Measurements from ENCODE around the gene ELL3.
"Not testable (repeated sequence)": the region's sequence is repeated elsewhere in the genome, so short reads cannot be mapped to it uniquely, and the experiment has no call there.

ELL3 gene

GRCh38 chr15:43791993-43792760 is 15.4 kb upstream of the ELL3 start, which contains the start of gene SERF2:
Gene SERF2, plus strand, starts transcription at chr15:43792320. Its CDS starts 57 bp downstream, at chr15:43792377.
- DNase-seq (ENCODE audit: low read depth in 3 of 3) = peak; percentile 100

- DNase-seq (ENCODE audit: low read depth in 3 of 3) = no peak
Measured at GRCh38 chr15:43789409-43789808, 12.6 kb upstream of the ELL3 start.

GRCh38 chr15:43779016-43779415 is 2.2 kb upstream of the ELL3 start:
- no peak for DNase-seq (ENCODE audit: low read depth in 3 of 3)

- DNase-seq (ENCODE audit: low read depth in 3 of 3) = peak; percentile 74 to 87 (median 83)
Measured at GRCh38 chr15:43777267-43777914, 625 bp upstream of the ELL3 start.

DNA sequence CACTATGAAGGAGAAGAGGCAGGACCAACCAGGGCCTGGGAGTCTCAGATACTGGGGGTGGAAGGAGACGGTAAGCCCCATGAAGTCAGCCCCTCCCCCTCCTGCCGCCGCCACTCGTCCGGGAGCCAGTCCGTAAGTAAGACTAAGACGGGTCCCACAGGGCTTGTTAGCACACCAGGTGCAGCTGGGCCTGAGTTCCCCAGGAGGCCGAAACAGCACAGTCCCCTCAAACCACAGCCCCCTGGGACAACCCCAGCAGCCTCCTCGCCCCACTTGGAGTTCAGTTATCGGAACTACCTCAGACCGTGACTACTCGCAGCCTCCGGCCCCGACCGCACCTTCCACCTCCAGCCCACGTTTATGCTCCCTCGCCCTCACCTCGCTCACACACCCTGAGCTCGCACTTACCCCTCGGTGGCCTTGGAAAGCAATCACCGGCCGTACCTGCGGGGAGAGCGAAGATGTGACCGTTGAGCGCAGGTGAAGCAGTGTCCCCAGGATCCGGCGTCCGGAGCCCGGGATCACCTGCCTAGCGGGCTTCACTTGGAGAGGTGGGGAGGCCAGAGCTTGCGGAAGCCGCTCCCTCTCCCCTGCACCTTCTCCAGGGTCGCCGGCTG is 557 bp downstream of the ELL3 start:
- no peak for DNase-seq (ENCODE audit: low read depth in 3 of 3)

- no peak for DNase-seq (ENCODE audit: low read depth in 3 of 3)
Measured at GRCh38 chr15:43775411-43775965, 1.3 kb downstream of the ELL3 start.

- no peak for DNase-seq (ENCODE audit: low read depth in 3 of 3)
Measured at GRCh38 chr15:43774062-43774461, 2.7 kb downstream of the ELL3 start.

DNA sequence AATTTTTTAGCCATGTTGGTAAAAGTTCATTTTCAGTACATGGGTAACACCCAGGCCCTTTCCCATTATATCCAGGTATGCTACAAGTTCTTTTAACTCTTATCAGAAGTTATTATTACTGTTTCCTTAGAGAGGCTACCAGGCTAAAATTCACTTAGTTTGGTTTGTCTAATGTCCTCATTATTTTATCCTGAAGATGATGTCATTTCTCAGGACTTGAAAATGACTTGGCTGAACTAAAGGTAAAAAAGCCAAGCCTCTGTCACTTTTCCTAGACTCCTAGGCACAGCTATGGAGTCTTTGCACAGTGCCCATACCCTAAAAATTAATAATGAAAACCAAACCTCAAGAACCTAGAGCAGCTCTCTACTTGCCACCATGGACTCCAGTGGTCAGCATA is 4.1 kb downstream of the ELL3 start:
- DNase-seq (ENCODE audit: low read depth in 3 of 3) = no peak

DNA sequence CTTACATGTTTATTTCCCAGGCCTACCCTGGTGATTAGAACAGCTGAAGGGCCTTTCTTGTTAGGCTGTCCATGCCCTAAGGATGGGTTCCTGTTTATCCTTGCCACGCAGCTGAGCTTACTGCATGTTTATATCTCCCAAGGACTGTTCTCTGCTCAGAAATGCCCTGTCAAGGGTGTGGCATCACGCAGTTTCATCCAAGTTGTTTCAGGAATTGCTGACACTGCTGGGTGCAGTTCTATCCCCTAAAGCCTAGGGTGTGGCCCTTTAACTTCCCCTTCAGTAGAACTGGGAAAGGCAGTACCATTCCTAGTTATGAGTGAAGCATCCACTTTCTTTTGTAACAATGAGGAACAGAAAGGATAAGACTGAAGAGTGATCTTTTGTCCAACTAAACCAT is 5.0 kb downstream of the ELL3 start:
- DNase-seq (ENCODE audit: low read depth in 3 of 3) = no peak

DNA sequence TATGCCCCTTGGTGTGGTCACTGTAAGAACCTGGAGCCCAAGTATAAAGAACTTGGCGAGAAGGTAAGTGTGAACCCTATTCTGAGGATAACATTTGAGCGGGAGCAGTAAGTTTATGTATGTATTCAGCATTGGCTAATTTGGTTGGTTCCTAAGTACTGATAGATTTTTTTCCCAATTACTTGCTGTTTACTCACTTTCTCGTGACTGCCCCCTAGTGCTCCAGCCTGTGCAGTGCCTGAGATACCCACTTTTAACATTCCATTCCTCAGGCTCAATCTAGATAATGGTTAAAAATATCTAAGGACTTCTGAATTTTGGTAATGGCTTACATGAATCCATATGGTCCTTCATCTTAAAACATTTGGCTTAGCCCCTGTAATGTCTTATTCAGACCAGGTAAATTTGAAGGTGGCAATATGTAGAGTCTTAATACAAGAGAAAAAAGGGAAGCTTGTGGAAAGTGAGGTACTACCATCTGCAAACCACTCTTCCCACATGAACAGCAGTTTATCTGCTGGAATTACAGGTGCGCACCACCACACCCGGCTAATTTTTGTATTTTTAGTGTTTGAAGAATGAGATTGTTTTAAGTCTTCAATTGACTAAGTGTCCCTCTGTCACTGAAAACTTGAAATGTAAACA is 7.1 kb downstream of the ELL3 start:
- DNase-seq (ENCODE audit: low read depth in 3 of 3) = peak in 1 of 3 donors; percentile 50

DNA sequence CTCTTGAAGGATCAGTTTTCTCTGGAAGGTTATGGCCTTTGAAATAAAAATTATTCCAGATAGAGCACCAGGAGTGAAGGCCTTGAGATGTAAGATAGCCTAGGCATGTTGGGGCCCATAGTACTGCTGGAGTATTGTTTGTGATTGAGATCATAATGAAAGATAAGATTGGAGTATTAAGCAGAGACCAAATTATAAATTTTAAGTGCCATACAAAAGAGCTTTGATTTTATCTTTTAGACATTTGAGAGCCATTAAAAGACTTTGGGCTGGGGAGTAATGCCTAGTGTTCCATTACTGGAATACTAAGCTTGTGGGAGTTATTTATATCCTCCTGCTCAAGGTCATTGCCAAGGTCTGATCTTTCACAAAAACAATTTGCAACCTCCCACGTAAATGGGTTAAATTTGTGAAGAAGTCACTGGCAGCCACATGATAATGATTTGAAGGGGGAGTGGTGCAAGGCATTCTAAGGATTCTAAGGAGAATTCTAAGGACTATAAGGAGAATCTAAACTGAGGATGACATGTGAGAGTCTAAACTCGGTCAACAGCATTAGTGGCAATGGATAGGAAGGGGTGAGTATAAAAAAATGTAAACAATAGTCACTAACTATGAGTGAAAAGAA is 12.8 kb downstream of the ELL3 start:
- no peak for DNase-seq (ENCODE audit: low read depth in 3 of 3)

- DNase-seq (ENCODE audit: low read depth in 3 of 3) = no peak
Measured at GRCh38 chr15:43762824-43763223, 13.9 kb downstream of the ELL3 start.

GRCh38 chr15:43751885-43752284 is 24.9 kb downstream of the ELL3 start:
- DNase-seq (ENCODE audit: low read depth in 3 of 3) = no peak

DNA sequence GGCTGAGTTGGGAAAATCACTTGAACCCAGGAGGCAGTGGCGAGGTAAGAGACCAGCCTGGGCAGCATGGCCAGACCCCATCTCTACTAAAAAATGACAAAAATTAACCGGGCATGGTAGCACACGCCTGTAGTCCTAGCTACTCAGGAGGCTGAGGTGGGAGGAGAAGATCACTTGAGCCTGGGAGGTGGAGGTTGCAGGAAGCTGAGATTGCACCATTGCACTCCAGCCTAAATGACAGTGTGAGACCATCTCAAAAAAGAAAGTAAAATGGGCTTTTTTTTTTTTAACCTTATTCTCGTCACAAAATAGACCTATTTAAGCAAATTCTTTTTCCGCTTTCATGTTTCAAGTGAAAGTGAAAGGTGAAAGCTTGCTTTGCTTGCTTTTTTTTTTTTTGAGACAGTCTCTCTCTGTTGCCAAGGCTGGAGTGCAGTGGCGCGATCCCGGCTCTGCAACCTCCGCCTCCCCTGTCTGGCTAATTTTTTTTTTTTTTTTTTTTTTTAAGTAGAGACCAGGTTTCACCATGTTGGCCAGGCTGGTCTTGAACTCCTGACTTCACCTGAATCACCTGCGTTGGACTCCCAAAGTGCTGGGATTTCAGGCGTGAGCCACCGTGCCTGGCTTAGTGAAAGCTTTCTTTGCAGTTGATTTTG is 26.9 kb downstream of the ELL3 start:
- peak in 1 of 3 donors; percentile 23 for DNase-seq (ENCODE audit: low read depth in 3 of 3)

DNA sequence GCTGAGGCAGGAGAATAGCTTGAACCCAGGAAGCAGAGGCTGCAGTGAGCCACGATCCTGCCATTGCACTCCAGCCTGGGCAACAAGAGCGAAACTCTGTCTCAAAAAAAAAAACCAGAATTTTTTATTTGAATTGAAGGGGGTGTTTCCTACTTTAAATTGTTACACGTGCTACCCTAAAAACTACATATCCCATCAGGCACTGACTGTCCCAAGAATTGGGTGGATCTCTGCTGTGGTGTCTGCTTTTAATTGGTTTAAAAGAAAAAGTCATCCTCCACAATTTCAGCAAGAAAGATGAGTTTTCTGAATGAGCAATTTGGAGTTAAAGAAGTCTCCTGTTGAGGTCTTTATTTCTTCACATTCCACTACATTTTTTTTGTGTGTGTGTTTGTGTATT is 28.4 kb downstream of the ELL3 start:
- DNase-seq (ENCODE audit: low read depth in 3 of 3) = no peak

- peak in 1 of 3 donors; percentile 7 for DNase-seq (ENCODE audit: low read depth in 3 of 3)
Measured at GRCh38 chr15:43746903-43747309, 29.9 kb downstream of the ELL3 start.

- peak; percentile 75 to 84 (median 80) for DNase-seq (ENCODE audit: low read depth in 3 of 3)
Measured at GRCh38 chr15:43746245-43746902, 30.4 kb downstream of the ELL3 start, which contains the start of gene PDIA3. Gene PDIA3, plus strand, starts transcription at chr15:43746438. Its CDS starts 102 bp downstream, at chr15:43746540.

DNA sequence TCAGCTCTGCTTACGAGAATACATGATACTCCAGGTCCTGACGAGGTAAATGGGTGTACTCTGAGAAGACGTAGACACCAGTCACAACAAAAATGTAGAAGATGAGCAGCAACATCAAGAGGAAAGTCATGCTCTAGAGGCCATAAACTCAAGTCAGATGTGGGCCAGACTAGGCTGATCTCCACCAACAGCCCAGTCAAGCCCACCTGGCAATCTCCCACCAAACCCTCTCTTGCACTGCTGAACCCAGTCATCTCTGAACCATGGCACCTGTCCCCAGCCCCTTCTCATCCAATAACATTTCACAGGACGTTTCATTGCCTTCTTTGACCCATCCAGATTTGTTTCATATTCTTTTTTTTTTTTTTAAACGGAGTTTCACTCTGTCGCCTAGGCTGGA is 41.4 kb downstream of the ELL3 start:
- DNase-seq (ENCODE audit: low read depth in 3 of 3) = no peak

DNA sequence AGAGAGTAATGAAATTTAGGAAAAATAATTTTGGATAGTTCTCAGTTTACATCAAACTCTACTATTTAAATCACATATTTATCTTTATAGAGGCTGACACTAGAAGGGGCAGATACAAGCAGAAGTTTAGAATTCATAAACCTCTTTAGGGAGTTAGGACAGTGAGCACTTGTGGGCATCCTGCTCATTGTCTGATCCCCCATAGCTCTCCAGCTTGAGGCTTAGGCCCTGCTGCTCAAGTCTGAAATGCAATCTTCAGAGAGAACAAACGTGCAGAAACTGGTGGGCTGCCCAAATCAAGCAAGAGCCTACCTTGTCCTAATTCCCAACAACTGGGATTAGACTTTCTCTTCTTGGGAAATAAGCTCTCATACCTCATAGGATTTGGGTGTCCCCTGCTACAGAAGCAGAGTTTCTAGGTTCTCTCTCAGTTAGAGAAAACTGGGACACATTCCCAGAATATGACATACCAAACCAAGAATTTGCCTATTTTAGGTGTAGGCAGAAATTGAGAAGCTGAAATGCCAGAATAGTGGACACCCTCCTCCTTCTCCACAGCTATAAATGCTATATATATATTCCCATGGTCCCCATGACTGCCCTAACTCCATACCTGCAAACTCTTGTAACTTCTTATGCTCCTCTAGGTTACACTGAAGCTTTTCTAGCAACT is 48.6 kb downstream of the ELL3 start:
- not testable (repeated sequence) for DNase-seq (ENCODE audit: low read depth in 3 of 3)

- not testable (repeated sequence) for DNase-seq (ENCODE audit: low read depth in 3 of 3)
Measured at GRCh38 chr15:43726306-43726705, 50.5 kb downstream of the ELL3 start.

Measured in stimulated activated CD4-positive, alpha-beta T cell treated with anti-CD3 and anti-CD28 coated beads, TNF-alpha, amount 100 ng/mL, for 48 hours (primary cell).